GM19351 (cell line): ENCODE results near the gene HIC2.
A peak's percentile ranks its signal among the peaks of the same experiment; 100 is the strongest.
"Not testable (repeated sequence)": the region's sequence is repeated elsewhere in the genome, so short reads cannot be mapped to it uniquely, and the experiment has no call there.

Experiments
- ATAC-seq: cut with Tn5 transposase; IDR thresholded peaks from one replicate; pipeline ENCODE4 v1.9.1; 2021; ENCODE audit warnings: mild to moderate bottlenecking, moderate library complexity; ENCODE audit not compliant: unreplicated experiment

Gene HIC2

GRCh38 chr22:21449531-21450319, 32.6 kb downstream of the HIC2 start:
- no peak for ATAC-seq

GRCh38 chr22:21450320-21450831, 33.2 kb downstream of the HIC2 start:
- ATAC-seq = no peak

GRCh38 chr22:21450858-21451353, 33.7 kb downstream of the HIC2 start:
- ATAC-seq = no peak

GRCh38 chr22:21451545-21452520, 34.7 kb downstream of the HIC2 start:
- ATAC-seq = no peak

GRCh38 chr22:21452666-21453065, 35.5 kb downstream of the HIC2 start:
- ATAC-seq = not testable (repeated sequence)

GRCh38 chr22:21454998-21455333, 37.8 kb downstream of the HIC2 start:
- ATAC-seq = not testable (repeated sequence)

GRCh38 chr22:21455334-21456089, 38.3 kb downstream of the HIC2 start:
- ATAC-seq = no peak

- no peak for ATAC-seq
Observed at GRCh38 chr22:21457023-21457787, 40.0 kb downstream of the HIC2 start.

- ATAC-seq = not testable (repeated sequence)
Observed at GRCh38 chr22:21462672-21463071, 45.5 kb downstream of the HIC2 start.

- ATAC-seq = not testable (repeated sequence)
Observed at GRCh38 chr22:21467337-21468193, 50.4 kb downstream of the HIC2 start, which contains the start of gene TMEM191C. TSS of gene TMEM191C (plus strand) at chr22:21467387. CDS start at chr22:21467460, 73 bp downstream.

- peak; percentile 77 for ATAC-seq
Observed at GRCh38 chr22:21468194-21469096, 51.3 kb downstream of the HIC2 start.

GRCh38 chr22:21469097-21469994, 52.2 kb downstream of the HIC2 start:
- ATAC-seq = not testable (repeated sequence)

GRCh38 chr22:21472984-21473383, 55.8 kb downstream of the HIC2 start:
- not testable (repeated sequence) for ATAC-seq

- not testable (repeated sequence) for ATAC-seq
Observed at GRCh38 chr22:21473664-21474063, 56.5 kb downstream of the HIC2 start.

- not testable (repeated sequence) for ATAC-seq
Observed at GRCh38 chr22:21484039-21484438, 66.9 kb downstream of the HIC2 start.

- not testable (repeated sequence) for ATAC-seq
Observed at GRCh38 chr22:21487723-21488122, 70.6 kb downstream of the HIC2 start.
